HG02943 (cell line): ENCODE data around the gene SLAMF8.

Source experiments
- ATAC-seq: cut with Tn5 transposase; IDR thresholded peaks from one replicate; pipeline ENCODE4 v1.9.1; 2021; ENCODE audit warnings: mild to moderate bottlenecking, low read depth, moderate library complexity; ENCODE audit not compliant: unreplicated experiment

Gene SLAMF8

GRCh38 chr1:159845751-159846629 is 19.3 kb downstream of the SLAMF8 start:
- no peak for ATAC-seq

- ATAC-seq, result no peak
Observed at GRCh38 chr1:159847231-159847630, 20.6 kb downstream of the SLAMF8 start.

GRCh38 chr1:159848326-159848725 is 21.7 kb downstream of the SLAMF8 start:
- no peak for ATAC-seq

- ATAC-seq, result no peak
Observed at GRCh38 chr1:159849626-159850366, 23.1 kb downstream of the SLAMF8 start.

GRCh38 chr1:159851407-159851806 is 24.7 kb downstream of the SLAMF8 start:
- no peak for ATAC-seq

GRCh38 chr1:159853417-159854115 is 26.9 kb downstream of the SLAMF8 start:
- ATAC-seq, result no peak

GRCh38 chr1:159854116-159854692 is 27.5 kb downstream of the SLAMF8 start:
- ATAC-seq, result no peak

- ATAC-seq, result peak; percentile 62
Observed at GRCh38 chr1:159854693-159855192, 28.1 kb downstream of the SLAMF8 start.

GRCh38 chr1:159855709-159856108 is 29.0 kb downstream of the SLAMF8 start:
- no peak for ATAC-seq

GRCh38 chr1:159856576-159856975 is 29.9 kb downstream of the SLAMF8 start:
- no peak for ATAC-seq

GRCh38 chr1:159857889-159858288 is 31.2 kb downstream of the SLAMF8 start:
- no peak for ATAC-seq

- no peak for ATAC-seq
Observed at GRCh38 chr1:159859767-159860322, 33.2 kb downstream of the SLAMF8 start.

GRCh38 chr1:159860456-159860855 is 33.8 kb downstream of the SLAMF8 start:
- no peak for ATAC-seq

- no peak for ATAC-seq
Observed at GRCh38 chr1:159861218-159861617, 34.5 kb downstream of the SLAMF8 start.

GRCh38 chr1:159862031-159862430 is 35.4 kb downstream of the SLAMF8 start:
- no peak for ATAC-seq

- ATAC-seq, result no peak
Observed at GRCh38 chr1:159862557-159862956, 35.9 kb downstream of the SLAMF8 start, which contains the start of gene VSIG8. VSIG8 (minus strand) TSS chr1:159862657; CDS start chr1:159862521, 136 bp downstream.

- ATAC-seq, result no peak
Observed at GRCh38 chr1:159864262-159864661, 37.6 kb downstream of the SLAMF8 start.

GRCh38 chr1:159866066-159866465 is 39.4 kb downstream of the SLAMF8 start:
- no peak for ATAC-seq

- no peak for ATAC-seq
Observed at GRCh38 chr1:159866905-159867663, 40.4 kb downstream of the SLAMF8 start.
